Cerebellar cortex (tissue), 1 donor: ENCODE results near the gene MCTP1.

Experiments used
- DNase-seq: peaks from one replicate; pipeline ENCODE4 v3.0.0-alpha.2; 2015; ENCODE audit warnings: low spot score

MCTP1 gene

GRCh38 chr5:95114902-95115301 lies 170.0 kb downstream of the MCTP1 start:
- DNase-seq: no peak

GRCh38 chr5:95114305-95114704 lies 170.6 kb downstream of the MCTP1 start:
- DNase-seq: no peak

- no peak for DNase-seq
Measured at GRCh38 chr5:95113489-95113888, 171.4 kb downstream of the MCTP1 start.

- DNase-seq: no peak
Measured at GRCh38 chr5:95111141-95111540, 173.8 kb downstream of the MCTP1 start.

GRCh38 chr5:95110118-95110517 lies 174.8 kb downstream of the MCTP1 start:
- no peak for DNase-seq

- DNase-seq: no peak
Measured at GRCh38 chr5:95107138-95107537, 177.8 kb downstream of the MCTP1 start.

GRCh38 chr5:95105638-95106037 lies 179.3 kb downstream of the MCTP1 start:
- DNase-seq: no peak

- DNase-seq: no peak
Measured at GRCh38 chr5:95102687-95103086, 182.2 kb downstream of the MCTP1 start.

GRCh38 chr5:95102080-95102479 lies 182.8 kb downstream of the MCTP1 start:
- DNase-seq: peak; percentile 38

GRCh38 chr5:95100551-95100950 lies 184.3 kb downstream of the MCTP1 start:
- DNase-seq: no peak

GRCh38 chr5:95098012-95098411 lies 186.9 kb downstream of the MCTP1 start:
- no peak for DNase-seq

- DNase-seq: no peak
Measured at GRCh38 chr5:95093211-95093610, 191.7 kb downstream of the MCTP1 start.

GRCh38 chr5:95090774-95091173 lies 194.1 kb downstream of the MCTP1 start:
- no peak for DNase-seq

- DNase-seq: no peak
Measured at GRCh38 chr5:95087816-95088317, 197.0 kb downstream of the MCTP1 start.

GRCh38 chr5:95086927-95087815 lies 197.7 kb downstream of the MCTP1 start:
- no peak for DNase-seq

GRCh38 chr5:95084757-95085156 lies 200.1 kb downstream of the MCTP1 start:
- DNase-seq: no peak

- no peak for DNase-seq
Measured at GRCh38 chr5:95083606-95084005, 201.3 kb downstream of the MCTP1 start.

GRCh38 chr5:95081982-95082381 lies 202.9 kb downstream of the MCTP1 start:
- peak; percentile 26 for DNase-seq

GRCh38 chr5:95081500-95081960 lies 203.4 kb downstream of the MCTP1 start:
- peak; percentile 69 for DNase-seq

- DNase-seq: no peak
Measured at GRCh38 chr5:95080441-95080840, 204.5 kb downstream of the MCTP1 start.

GRCh38 chr5:95080030-95080429 lies 204.9 kb downstream of the MCTP1 start:
- DNase-seq: no peak

- DNase-seq: no peak
Measured at GRCh38 chr5:95078868-95079267, 206.0 kb downstream of the MCTP1 start.

- DNase-seq: no peak
Measured at GRCh38 chr5:95076395-95077185, 208.3 kb downstream of the MCTP1 start.
